ENCODE results near the gene GAS7. TPM values are rescaled to one million over a fixed set of nuclear protein-coding genes. Genes with fewer than 3 reads are reported as not detected.
"Not testable (repeated sequence)": the region's sequence is repeated elsewhere in the genome, so short reads cannot be mapped to it uniquely, and the experiment has no call there.

Gene GAS7
- total RNA-seq, 1 donor from 2014 or later = 0.26 TPM

- Mint-ChIP-seq H3K4me1 (no peaks in the 10 kb centered on the region), H3K27me3 (no peaks in the 10 kb centered on the region), H3K27ac (no peak overlapping the region), H3K36me3 (ENCODE audit: low read depth) (no peaks in the 10 kb centered on the region), H3K4me3 (no peak overlapping the region), H3K9me3 (no peaks in the 10 kb centered on the region)
- no peak for DNase-seq
- intact Hi-C loops (cut with micrococcal nuclease) = no loop called here
Observed at GRCh38 chr17:10010752-10011151, 187.7 kb downstream of the GAS7 start.

- no peaks in the 10 kb centered on the region for H3K36me3 Mint-ChIP-seq (ENCODE audit: low read depth)
- H3K27me3 Mint-ChIP-seq = no peaks in the 10 kb centered on the region
- H3K9me3 Mint-ChIP-seq = no peaks in the 10 kb centered on the region
- H3K4me3 Mint-ChIP-seq = no peak overlapping the region
- H3K4me1 Mint-ChIP-seq = no peaks in the 10 kb centered on the region
- intact Hi-C loops (cut with micrococcal nuclease) = no loop called here
- no peak overlapping the region for H3K27ac Mint-ChIP-seq
- no peak for DNase-seq
Observed at GRCh38 chr17:10003705-10004104, 194.7 kb downstream of the GAS7 start.

- H3K27ac Mint-ChIP-seq; H3K4me3 Mint-ChIP-seq; H3K4me1 Mint-ChIP-seq; intact Hi-C loops (cut with micrococcal nuclease); H3K36me3 Mint-ChIP-seq (ENCODE audit: low read depth); H3K27me3 Mint-ChIP-seq; DNase-seq; H3K9me3 Mint-ChIP-seq: not testable (repeated sequence)
Observed at GRCh38 chr17:10002567-10003360, 195.6 kb downstream of the GAS7 start.

GRCh38 chr17:10001306-10001873 lies 197.0 kb downstream of the GAS7 start:
- intact Hi-C loops (cut with micrococcal nuclease) = no loop called here
- no peak for DNase-seq
- Mint-ChIP-seq H3K4me3 (no peak overlapping the region), H3K4me1 (no peaks in the 10 kb centered on the region), H3K36me3 (ENCODE audit: low read depth) (no peaks in the 10 kb centered on the region), H3K27ac (no peak overlapping the region), H3K27me3 (no peaks in the 10 kb centered on the region), H3K9me3 (no peaks in the 10 kb centered on the region)

GRCh38 chr17:9999919-10000695 lies 198.3 kb downstream of the GAS7 start:
- intact Hi-C loops (cut with micrococcal nuclease) = no loop called here
- H3K36me3 Mint-ChIP-seq (ENCODE audit: low read depth) = no peaks in the 10 kb centered on the region
- DNase-seq = no peak
- H3K9me3 Mint-ChIP-seq = peaks cover 3% of the 10 kb centered on the region
- H3K4me1 Mint-ChIP-seq = no peaks in the 10 kb centered on the region
- H3K27me3 Mint-ChIP-seq = no peaks in the 10 kb centered on the region
- no peak overlapping the region for H3K27ac Mint-ChIP-seq
- H3K4me3 Mint-ChIP-seq = no peak overlapping the region

GRCh38 chr17:9998060-9998459 lies 200.3 kb downstream of the GAS7 start:
- no peaks in the 10 kb centered on the region for H3K4me1 Mint-ChIP-seq
- H3K27ac Mint-ChIP-seq = no peak overlapping the region
- intact Hi-C loops (cut with micrococcal nuclease) = no loop called here
- no peaks in the 10 kb centered on the region for H3K27me3 Mint-ChIP-seq
- H3K36me3 Mint-ChIP-seq (ENCODE audit: low read depth) = no peaks in the 10 kb centered on the region
- DNase-seq = no peak
- peaks cover 3% of the 10 kb centered on the region for H3K9me3 Mint-ChIP-seq
- H3K4me3 Mint-ChIP-seq = no peak overlapping the region

GRCh38 chr17:9994761-9995160 lies 203.6 kb downstream of the GAS7 start:
- no peak overlapping the region for H3K4me3 Mint-ChIP-seq
- H3K27ac Mint-ChIP-seq = no peak overlapping the region
- H3K36me3 Mint-ChIP-seq (ENCODE audit: low read depth) = no peaks in the 10 kb centered on the region
- intact Hi-C loops (cut with micrococcal nuclease) = no loop called here
- H3K9me3 Mint-ChIP-seq = peaks cover 3% of the 10 kb centered on the region
- DNase-seq = no peak
- H3K27me3 Mint-ChIP-seq = no peaks in the 10 kb centered on the region
- no peaks in the 10 kb centered on the region for H3K4me1 Mint-ChIP-seq

- Mint-ChIP-seq H3K27me3 (no peaks in the 10 kb centered on the region), H3K9me3 (peaks cover 8% of the 10 kb centered on the region), H3K27ac (no peak overlapping the region), H3K4me1 (no peaks in the 10 kb centered on the region), H3K4me3 (no peak overlapping the region), H3K36me3 (ENCODE audit: low read depth) (no peaks in the 10 kb centered on the region)
- no peak for DNase-seq
- intact Hi-C loops (cut with micrococcal nuclease) = no loop called here
Observed at GRCh38 chr17:9991796-9992195, 206.6 kb downstream of the GAS7 start.

GRCh38 chr17:9991351-9991750 lies 207.1 kb downstream of the GAS7 start:
- no peaks in the 10 kb centered on the region for H3K36me3 Mint-ChIP-seq (ENCODE audit: low read depth)
- H3K9me3 Mint-ChIP-seq = peaks cover 8% of the 10 kb centered on the region
- no peaks in the 10 kb centered on the region for H3K4me1 Mint-ChIP-seq
- H3K27ac Mint-ChIP-seq = no peak overlapping the region
- no peak for DNase-seq
- H3K4me3 Mint-ChIP-seq = no peak overlapping the region
- no peaks in the 10 kb centered on the region for H3K27me3 Mint-ChIP-seq
- intact Hi-C loops (cut with micrococcal nuclease) = no loop called here

- Mint-ChIP-seq H3K4me3 (no peak overlapping the region), H3K9me3 (peaks cover 4% of the 10 kb centered on the region), H3K36me3 (ENCODE audit: low read depth) (no peaks in the 10 kb centered on the region), H3K27me3 (no peaks in the 10 kb centered on the region), H3K4me1 (no peaks in the 10 kb centered on the region), H3K27ac (no peak overlapping the region)
- peak; percentile 65 for DNase-seq
- intact Hi-C loops (cut with micrococcal nuclease) = no loop called here
Observed at GRCh38 chr17:9987779-9988585, 210.4 kb downstream of the GAS7 start.

GRCh38 chr17:9986754-9987382 lies 211.5 kb downstream of the GAS7 start:
- H3K27ac Mint-ChIP-seq = no peak overlapping the region
- no peak overlapping the region for H3K4me3 Mint-ChIP-seq
- H3K27me3 Mint-ChIP-seq = no peaks in the 10 kb centered on the region
- no peaks in the 10 kb centered on the region for H3K4me1 Mint-ChIP-seq
- H3K36me3 Mint-ChIP-seq (ENCODE audit: low read depth) = no peaks in the 10 kb centered on the region
- intact Hi-C loops (cut with micrococcal nuclease) = no loop called here
- DNase-seq = no peak
- H3K9me3 Mint-ChIP-seq = peaks cover 4% of the 10 kb centered on the region

GRCh38 chr17:9985646-9986045 lies 212.8 kb downstream of the GAS7 start:
- Mint-ChIP-seq H3K4me1 (no peaks in the 10 kb centered on the region), H3K9me3 (peaks cover 4% of the 10 kb centered on the region), H3K27ac (no peak overlapping the region), H3K4me3 (no peak overlapping the region), H3K27me3 (no peaks in the 10 kb centered on the region), H3K36me3 (ENCODE audit: low read depth) (no peaks in the 10 kb centered on the region)
- no peak for DNase-seq
- intact Hi-C loops (cut with micrococcal nuclease) = no loop called here

- Mint-ChIP-seq H3K36me3 (ENCODE audit: low read depth) (no peaks in the 10 kb centered on the region), H3K9me3 (peaks cover 4% of the 10 kb centered on the region), H3K27me3 (no peaks in the 10 kb centered on the region), H3K4me3 (no peak overlapping the region), H3K4me1 (no peaks in the 10 kb centered on the region), H3K27ac (no peak overlapping the region)
- no peak for DNase-seq
- intact Hi-C loops (cut with micrococcal nuclease) = no loop called here
Observed at GRCh38 chr17:9984768-9985167, 213.6 kb downstream of the GAS7 start.
